Upper lobe of left lung (tissue), 4 donors: Measurements from ENCODE around the gene SEMA3A.

ENCODE experiments used
- POLR2AphosphoS5 ChIP-seq, 2 donors: sonication (generic); formaldehyde crosslinking; IDR thresholded peaks; one replicate each; pipeline ENCODE4 v1.5.1; 2017; ENCODE audit warnings: antibody characterized with exemption in 2 of 2
- TF ChIP-seq, protein P1 (sequence below), 6 experiments: fragments of 450-650 bp in 4 of 6; fragments of 200-600 bp in 2 of 6; sonication (generic) in 2 of 6; IDR thresholded peaks; one replicate each; pipeline ENCODE4 v1.5.1; 2016 to 2019; ENCODE audit warnings: antibody characterized with exemption in 6 of 6

DNA sequence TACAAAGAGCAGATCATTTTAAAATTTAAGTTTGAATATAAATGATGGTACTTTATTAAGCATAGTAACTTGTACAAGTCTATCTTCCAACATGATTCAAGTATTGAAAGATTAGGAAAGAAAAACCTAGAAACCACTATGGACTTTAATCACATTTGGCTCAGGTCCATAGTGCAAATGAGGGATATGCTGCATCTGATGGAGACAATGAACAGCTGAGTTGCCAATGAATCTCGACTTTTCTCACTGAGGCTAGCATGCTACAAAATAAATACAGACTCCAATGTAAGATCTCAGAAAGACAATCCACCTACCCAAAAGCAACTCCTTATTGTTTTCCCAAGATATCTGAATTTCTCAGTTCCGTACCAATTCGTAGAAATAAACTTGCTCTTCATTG, 89.8 kb downstream of the SEMA3A start:
- TF ChIP-seq, protein P1, sequence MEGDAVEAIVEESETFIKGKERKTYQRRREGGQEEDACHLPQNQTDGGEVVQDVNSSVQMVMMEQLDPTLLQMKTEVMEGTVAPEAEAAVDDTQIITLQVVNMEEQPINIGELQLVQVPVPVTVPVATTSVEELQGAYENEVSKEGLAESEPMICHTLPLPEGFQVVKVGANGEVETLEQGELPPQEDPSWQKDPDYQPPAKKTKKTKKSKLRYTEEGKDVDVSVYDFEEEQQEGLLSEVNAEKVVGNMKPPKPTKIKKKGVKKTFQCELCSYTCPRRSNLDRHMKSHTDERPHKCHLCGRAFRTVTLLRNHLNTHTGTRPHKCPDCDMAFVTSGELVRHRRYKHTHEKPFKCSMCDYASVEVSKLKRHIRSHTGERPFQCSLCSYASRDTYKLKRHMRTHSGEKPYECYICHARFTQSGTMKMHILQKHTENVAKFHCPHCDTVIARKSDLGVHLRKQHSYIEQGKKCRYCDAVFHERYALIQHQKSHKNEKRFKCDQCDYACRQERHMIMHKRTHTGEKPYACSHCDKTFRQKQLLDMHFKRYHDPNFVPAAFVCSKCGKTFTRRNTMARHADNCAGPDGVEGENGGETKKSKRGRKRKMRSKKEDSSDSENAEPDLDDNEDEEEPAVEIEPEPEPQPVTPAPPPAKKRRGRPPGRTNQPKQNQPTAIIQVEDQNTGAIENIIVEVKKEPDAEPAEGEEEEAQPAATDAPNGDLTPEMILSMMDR (IDR thresholded peaks at IDR 0.05): no peak
- TF ChIP-seq POLR2AphosphoS5 (IDR thresholded peaks at IDR 0.05): no peak
